Epithelial cell of esophagus (primary cell): ENCODE data around the gene PTBP1.

Source experiments
- DNase-seq: peaks from one replicate; pipeline ENCODE4 v3.0.0; 2010; ENCODE audit warnings: low read depth
- H3K4me3 ChIP-seq: 2 replicates; pipeline ENCODE4 v1.5.1; 2011; ENCODE audit warnings: mild to moderate bottlenecking, low read length, control low read depth
- TF ChIP-seq, protein P1 (sequence below): IDR thresholded peaks from 2 replicates; pipeline ENCODE4 v1.5.1; 2011; ENCODE audit warnings: low read depth, mild to moderate bottlenecking, low read length, control low read depth, inconsistent platforms; ENCODE audit not compliant: insufficient read depth; ENCODE audit errors: missing control alignments

The PTBP1 gene

DNA sequence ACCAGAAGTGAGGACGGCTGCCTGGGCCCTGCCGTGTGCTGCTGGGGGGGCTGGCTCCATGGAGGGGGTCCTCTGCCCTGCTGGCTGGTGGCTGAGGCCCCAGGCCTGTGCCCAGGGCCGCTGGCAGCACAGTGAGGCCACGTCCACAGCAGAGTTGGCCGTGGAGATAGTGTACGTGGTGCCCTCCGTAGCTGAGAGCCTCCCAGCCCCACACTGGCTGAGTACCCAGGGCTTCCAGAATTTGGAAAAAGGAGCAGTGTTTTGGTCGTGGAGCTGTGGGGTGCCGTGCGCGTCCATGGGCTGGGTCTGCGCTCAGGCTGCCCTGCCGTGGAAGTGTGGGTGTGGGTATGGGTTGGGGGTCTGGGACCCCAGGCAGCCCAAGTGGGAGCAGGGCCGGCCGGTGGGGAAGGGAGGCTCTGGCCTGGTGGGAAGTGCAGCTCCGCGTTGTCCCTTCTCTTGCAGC, 5.9 kb downstream of the PTBP1 start:
- TF ChIP-seq, protein P1, sequence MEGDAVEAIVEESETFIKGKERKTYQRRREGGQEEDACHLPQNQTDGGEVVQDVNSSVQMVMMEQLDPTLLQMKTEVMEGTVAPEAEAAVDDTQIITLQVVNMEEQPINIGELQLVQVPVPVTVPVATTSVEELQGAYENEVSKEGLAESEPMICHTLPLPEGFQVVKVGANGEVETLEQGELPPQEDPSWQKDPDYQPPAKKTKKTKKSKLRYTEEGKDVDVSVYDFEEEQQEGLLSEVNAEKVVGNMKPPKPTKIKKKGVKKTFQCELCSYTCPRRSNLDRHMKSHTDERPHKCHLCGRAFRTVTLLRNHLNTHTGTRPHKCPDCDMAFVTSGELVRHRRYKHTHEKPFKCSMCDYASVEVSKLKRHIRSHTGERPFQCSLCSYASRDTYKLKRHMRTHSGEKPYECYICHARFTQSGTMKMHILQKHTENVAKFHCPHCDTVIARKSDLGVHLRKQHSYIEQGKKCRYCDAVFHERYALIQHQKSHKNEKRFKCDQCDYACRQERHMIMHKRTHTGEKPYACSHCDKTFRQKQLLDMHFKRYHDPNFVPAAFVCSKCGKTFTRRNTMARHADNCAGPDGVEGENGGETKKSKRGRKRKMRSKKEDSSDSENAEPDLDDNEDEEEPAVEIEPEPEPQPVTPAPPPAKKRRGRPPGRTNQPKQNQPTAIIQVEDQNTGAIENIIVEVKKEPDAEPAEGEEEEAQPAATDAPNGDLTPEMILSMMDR = no peak
- no peak overlapping the region for H3K4me3 ChIP-seq
- no peak for DNase-seq

DNA sequence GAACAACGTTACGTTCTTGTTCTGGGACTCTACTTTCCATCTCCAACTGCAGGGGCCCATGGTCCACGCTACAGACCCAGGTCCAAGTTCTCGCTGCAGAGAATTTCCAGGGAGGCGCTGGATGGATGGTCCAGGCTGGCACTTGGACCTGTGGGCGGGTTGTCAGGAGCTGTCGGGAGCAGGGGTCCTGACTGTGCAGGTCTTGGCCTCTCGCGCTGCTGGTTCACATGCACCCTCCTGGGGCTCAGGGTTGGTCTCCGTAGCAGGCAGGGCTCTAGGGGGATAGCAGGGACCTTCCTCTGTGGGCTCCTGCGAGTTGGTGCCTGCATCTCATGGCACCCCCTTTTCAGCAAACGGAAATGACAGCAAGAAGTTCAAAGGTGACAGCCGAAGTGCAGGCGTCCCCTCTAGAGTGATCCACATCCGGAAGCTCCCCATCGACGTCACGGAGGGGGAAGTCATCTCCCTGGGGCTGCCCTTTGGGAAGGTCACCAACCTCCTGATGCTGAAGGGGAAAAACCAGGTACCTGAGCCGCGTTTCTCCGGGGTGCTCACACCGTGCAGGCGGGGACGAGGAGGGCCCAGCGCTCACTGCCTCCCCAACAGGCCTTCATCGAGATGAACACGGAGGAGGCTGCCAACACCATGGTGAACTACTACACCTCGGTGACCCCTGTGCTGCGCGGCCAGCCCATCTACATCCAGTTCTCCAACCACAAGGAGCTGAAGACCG, 6.6 kb downstream of the PTBP1 start:
- DNase-seq = no peak
- TF ChIP-seq, protein P1 = no peak
- no peak overlapping the region for H3K4me3 ChIP-seq

DNA sequence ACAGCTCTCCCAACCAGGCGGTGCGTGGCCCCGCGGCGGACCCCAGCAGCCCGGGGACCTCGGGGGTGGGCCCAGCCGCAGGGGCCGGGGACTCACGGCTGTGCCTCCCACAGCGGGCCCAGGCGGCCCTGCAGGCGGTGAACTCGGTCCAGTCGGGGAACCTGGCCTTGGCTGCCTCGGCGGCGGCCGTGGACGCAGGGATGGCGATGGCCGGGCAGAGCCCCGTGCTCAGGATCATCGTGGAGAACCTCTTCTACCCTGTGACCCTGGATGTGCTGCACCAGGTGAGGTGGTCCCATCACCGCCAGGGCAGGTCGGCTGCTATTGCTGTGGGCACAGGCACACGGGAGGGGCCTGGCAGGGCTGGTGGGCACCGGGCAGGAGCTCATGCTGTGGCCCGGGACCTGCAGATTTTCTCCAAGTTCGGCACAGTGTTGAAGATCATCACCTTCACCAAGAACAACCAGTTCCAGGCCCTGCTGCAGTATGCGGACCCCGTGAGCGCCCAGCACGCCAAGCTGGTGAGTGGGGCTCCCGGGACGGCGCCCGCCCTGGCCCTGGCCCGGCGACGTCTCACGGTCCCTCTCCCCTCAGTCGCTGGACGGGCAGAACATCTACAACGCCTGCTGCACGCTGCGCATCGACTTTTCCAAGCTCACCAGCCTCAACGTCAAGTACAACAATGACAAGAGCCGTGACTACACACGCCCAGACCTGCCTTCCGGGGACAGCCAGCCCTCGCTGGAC, 7.3 kb downstream of the PTBP1 start:
- H3K4me3 ChIP-seq = no peak overlapping the region
- no peak for DNase-seq
- TF ChIP-seq, protein P1 = no peak

DNA sequence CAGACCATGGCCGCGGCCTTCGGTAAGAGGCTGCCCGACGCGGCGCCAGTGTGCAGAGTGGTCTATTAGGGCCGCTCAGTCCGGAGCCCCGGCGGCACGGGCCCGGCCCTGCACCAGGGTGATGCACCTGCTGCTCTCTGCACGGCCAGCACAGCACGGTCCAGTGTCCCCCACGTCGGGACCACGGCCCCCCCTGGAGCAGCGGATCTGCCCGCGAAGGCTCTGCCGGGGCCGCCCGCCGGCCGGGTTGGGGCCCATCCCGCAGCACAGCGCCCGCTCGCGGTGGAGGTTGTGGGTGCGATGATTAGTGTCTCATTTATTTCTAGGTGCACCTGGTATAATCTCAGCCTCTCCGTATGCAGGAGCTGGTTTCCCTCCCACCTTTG, 7.9 kb downstream of the PTBP1 start:
- no peak for DNase-seq
- TF ChIP-seq, protein P1 = no peak
- H3K4me3 ChIP-seq = no peak overlapping the region

DNA sequence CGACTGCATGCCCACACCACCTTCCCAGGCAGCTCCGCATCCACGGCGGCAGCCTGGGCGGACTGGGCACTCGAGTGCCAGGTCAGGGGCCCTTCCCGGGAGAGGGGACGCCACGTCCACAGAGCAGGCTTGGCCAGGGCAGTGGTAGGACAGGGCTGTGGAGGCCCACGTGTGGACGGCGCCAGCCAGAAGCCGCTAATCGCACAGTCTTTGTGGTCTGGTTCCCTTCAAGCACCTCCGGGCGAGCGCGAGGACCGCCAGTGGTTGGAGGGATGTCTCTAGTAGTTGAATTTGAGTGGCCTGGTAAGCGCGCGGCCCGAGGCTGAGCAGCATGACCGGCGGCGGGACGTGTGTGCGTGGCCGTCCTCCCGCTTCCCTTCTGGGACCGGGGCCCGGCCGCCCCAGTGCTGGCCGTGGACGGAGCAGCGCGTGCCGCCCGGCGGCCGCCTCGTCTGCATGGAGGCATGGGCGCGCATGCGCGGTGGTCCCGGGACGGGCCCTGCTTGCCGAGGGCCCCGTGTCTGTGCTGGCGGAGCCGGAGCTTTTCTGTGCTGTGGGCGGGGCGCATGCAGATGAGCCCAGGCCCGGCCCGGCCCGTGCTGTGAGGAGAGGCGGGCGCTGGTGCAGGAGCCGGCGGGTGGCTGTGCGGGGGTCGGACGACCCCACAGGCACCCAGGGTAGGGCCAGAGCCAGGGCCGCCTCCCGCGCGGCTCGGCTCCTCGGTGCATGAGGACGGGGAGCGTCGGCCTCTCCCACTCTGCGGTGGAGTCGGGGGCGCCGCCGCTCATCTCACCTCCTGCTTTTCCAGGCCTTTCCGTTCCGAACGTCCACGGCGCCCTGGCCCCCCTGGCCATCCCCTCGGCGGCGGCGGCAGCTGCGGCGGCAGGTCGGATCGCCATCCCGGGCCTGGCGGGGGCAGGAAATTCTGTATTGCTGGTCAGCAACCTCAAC, 8.6 kb downstream of the PTBP1 start:
- TF ChIP-seq, protein P1 = no peak
- H3K4me3 ChIP-seq = no peak overlapping the region
- no peak for DNase-seq

DNA sequence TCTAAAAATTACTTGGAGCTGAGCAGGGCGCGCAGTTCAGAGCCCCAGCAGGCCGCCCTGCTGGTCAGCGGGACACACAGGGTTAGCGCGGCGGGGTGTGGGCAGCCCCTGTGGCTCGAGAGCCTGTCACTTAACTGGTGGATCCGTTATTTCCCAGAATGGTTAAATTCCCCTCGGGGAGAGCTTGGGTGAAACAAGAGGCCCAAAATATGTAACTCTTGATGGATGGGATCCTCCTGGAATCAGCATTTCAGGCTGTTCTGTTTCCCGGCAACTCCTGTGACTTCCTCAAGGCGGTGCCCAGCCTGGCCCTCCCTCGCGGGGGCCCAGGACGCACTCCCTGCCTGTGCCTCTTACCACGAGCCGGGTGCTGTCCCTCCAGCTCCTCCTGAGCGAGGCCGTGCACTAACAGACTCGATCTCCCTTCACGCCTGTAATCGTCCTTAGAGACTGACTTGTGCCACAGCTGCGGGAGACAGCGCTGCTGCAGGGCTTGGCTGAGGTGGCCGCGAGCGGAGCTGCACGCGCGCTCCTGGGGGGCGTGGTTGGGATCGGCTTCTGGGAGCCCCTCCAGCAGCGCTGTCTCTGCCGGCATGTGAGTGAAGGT, 9.7 kb downstream of the PTBP1 start:
- no peak for DNase-seq
- TF ChIP-seq, protein P1 = no peak
- H3K4me3 ChIP-seq = no peak overlapping the region
